Measurements from ENCODE around the gene SLC32A1. TPM values are rescaled to one million over a fixed set of nuclear protein-coding genes. Genes with fewer than 3 reads are reported as not detected.

Gene SLC32A1
- total and polyA plus RNA-seq, 2 of the 13 experiments (the other 11 are each of a cell fraction or from before 2014, with no cell fraction given): not detected

- TF ChIP-seq ZNF282 (IDR thresholded peaks at IDR 0.05; ENCODE audit: partially characterized antibody): no peak
- TF ChIP-seq ZNF543 (CRISPR knock-in tag; IDR thresholded peaks at IDR 0.05): 0 out of 2 replicates have a peak, but pooled peaks have one; percentile 66
- TF ChIP-seq MATR3 (CRISPR knock-in tag; IDR thresholded peaks at IDR 0.05): no peak
- TF ChIP-seq SIN3B (IDR thresholded peaks at IDR 0.05; ENCODE audit: low read length): no peak
- no peak for TF ChIP-seq NR3C1 (CRISPR knock-in tag; IDR thresholded peaks at IDR 0.05)
- no peak for TF ChIP-seq ZNF720 (CRISPR knock-in tag; IDR thresholded peaks at IDR 0.05)
- no peak for TF ChIP-seq BORCS8-MEF2B (CRISPR knock-in tag; IDR thresholded peaks at IDR 0.05)
- no peak for TF ChIP-seq ZNF367 (CRISPR knock-in tag; IDR thresholded peaks at IDR 0.05; ENCODE audit: borderline replicate concordance)
- peak; percentile 60; the same call in 1 of the 2 replicates for TF ChIP-seq CBFB (CRISPR knock-in tag; IDR thresholded peaks at IDR 0.05)
- TF ChIP-seq ZNF878 (CRISPR knock-in tag; IDR thresholded peaks at IDR 0.05): no peak
- 0 out of 2 replicates have a peak, but pooled peaks have one; percentile 36 for TF ChIP-seq HMG20B (CRISPR knock-in tag; conservative IDR thresholded peaks at IDR 0.05)
- TF ChIP-seq ZNF879 (CRISPR knock-in tag; IDR thresholded peaks at IDR 0.05): no peak
- TF ChIP-seq FOXM1 (CRISPR knock-in tag; IDR thresholded peaks at IDR 0.05): no peak
- 0 out of 2 replicates have a peak, but pooled peaks have one; percentile 38 for TF ChIP-seq IRF2 (CRISPR knock-in tag; IDR thresholded peaks at IDR 0.05)
- TF ChIP-seq ZNF275 (CRISPR knock-in tag; IDR thresholded peaks at IDR 0.05; ENCODE audit: borderline replicate concordance): 0 out of 2 replicates have a peak, but pooled peaks have one; percentile 40
- peak; percentile 67 for TF ChIP-seq SAP130 (CRISPR knock-in tag; IDR thresholded peaks at IDR 0.05; ENCODE audit: low read depth)
- TF ChIP-seq ZNF280D (CRISPR knock-in tag; IDR thresholded peaks at IDR 0.05): peak; percentile 85
- no peak for TF ChIP-seq ZNF264 (CRISPR knock-in tag; IDR thresholded peaks at IDR 0.05)
- peak; percentile 21; the same call in 1 of the 2 replicates for TF ChIP-seq HOXA5 (CRISPR knock-in tag; IDR thresholded peaks at IDR 0.05)
- no peak for TF ChIP-seq ZSCAN12 (CRISPR knock-in tag; IDR thresholded peaks at IDR 0.05)
- no peak for TF ChIP-seq ZNF33A (CRISPR knock-in tag; IDR thresholded peaks at IDR 0.05; ENCODE audit: borderline replicate concordance)
- no peak for TF ChIP-seq BRCA1 (CRISPR knock-in tag; IDR thresholded peaks at IDR 0.05)
- peak; percentile 44; the same call in 1 of the 2 replicates for TF ChIP-seq MAZ (IDR thresholded peaks at IDR 0.05; ENCODE audit: borderline replicate concordance, low read depth, low read length)
- peak; percentile 20; the same call in 1 of the 2 replicates for TF ChIP-seq MAZ (CRISPR knock-in tag; IDR thresholded peaks at IDR 0.05; ENCODE audit: low read depth)
- TF ChIP-seq MEF2D (CRISPR knock-in tag; IDR thresholded peaks at IDR 0.05): peak; percentile 72
- no peak for TF ChIP-seq GRHL1 (CRISPR knock-in tag; conservative IDR thresholded peaks at IDR 0.05)
- TF ChIP-seq ZBTB42 (CRISPR knock-in tag; IDR thresholded peaks at IDR 0.05): no peak
These were observed 6.9 kb downstream of the SLC32A1 start (continued) for GRCh38 chr20:38730989-38731737.
